Posterior vena cava (tissue), 2 donors: ENCODE results near the gene NR6A1. TPM values are rescaled to one million over a fixed set of nuclear protein-coding genes. Genes with fewer than 3 reads are reported as not detected.

Experiments used
- DNase-seq: peaks from one replicate; pipeline ENCODE4 v3.0.0-alpha.2; 2020; ENCODE audit warnings: low spot score
- intact Hi-C, 2 donors: fragments of 100-400 bp; cut with DNase I; formaldehyde crosslinking; loops; one replicate each; pipeline versions ENCODE4 v1.14.1 to v1.14.2; 2022 to 2023
- long read RNA-seq, 2 donors: library from polyadenylated mRNA; unstranded; transcript quantifications; one replicate each; pipeline ENCODE4 v2.0.0, GENCODE V29; 2020 to 2021
- total RNA-seq, 2 donors: library from RNA; stranded (reverse); fragmentation: NEBNext Ultra II Directional; extraction: Animal tissue kit (Norgen Biotek cat#: 25700); gene quantifications; one replicate each; pipeline ENCODE4 v1.2.1, GENCODE V29; 2021
- donor health status: DM: yes; HTN: yes; CAD: no.
- donor health status: DM: yes; HTN: yes; CAD: no.

NR6A1 gene
- total RNA-seq: under 1 TPM; 0.23 to 0.76 TPM
- long read RNA-seq, donor 1, partial matches to known transcripts: 0 of 1 reads
- long read RNA-seq, donor 1, other reads (novel, unspliced or antisense): 1 of 1 reads
- long read RNA-seq, donor 2: 0 reads

GRCh38 chr9:124771021-124771866 is at the start of gene NR6A1:
TSS of gene NR6A1 (minus strand) at chr9:124771311.
- intact Hi-C loops: loop anchor here in 1 of 2 donors (10.0 kb wide), 1 partner anchor 604 kb away; no protein-coding TSS in a partner anchor
- peak; percentile 99 for DNase-seq

- intact Hi-C loops: loop anchor here in 1 of 2 donors (5.0 kb wide), 1 partner anchor 1304 kb away; no protein-coding TSS in a partner anchor
- DNase-seq: no peak
Measured at GRCh38 chr9:124818431-124819281, 47.5 kb upstream of the NR6A1 start.

DNA sequence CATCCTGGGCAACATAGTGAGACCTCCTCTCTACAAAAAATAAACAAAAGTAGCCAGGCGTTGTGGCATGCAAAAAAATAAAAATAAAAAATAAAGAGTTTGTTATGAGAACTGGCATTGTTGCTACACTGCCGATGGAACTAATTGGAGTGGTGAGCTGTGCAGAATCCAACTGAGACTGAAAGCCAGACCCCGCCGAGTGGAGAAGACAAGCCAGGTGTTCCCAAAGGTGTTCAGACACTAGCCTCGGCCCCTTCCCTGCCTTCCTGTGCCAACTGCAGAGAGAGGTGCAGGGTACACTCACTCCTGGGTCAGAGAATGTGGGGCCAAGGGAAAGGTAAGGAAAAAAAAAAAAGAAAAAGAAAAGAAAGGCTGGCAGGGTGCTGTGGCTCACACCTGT is 44.5 kb upstream of the NR6A1 start:
- intact Hi-C loops: loop anchor here in 1 of 2 donors (5.0 kb wide), 1 partner anchor 1307 kb away; no protein-coding TSS in a partner anchor
- DNase-seq: no peak

- intact Hi-C loops: no loop called here
- DNase-seq: no peak
Measured at GRCh38 chr9:124814164-124814535, 43.0 kb upstream of the NR6A1 start.

DNA sequence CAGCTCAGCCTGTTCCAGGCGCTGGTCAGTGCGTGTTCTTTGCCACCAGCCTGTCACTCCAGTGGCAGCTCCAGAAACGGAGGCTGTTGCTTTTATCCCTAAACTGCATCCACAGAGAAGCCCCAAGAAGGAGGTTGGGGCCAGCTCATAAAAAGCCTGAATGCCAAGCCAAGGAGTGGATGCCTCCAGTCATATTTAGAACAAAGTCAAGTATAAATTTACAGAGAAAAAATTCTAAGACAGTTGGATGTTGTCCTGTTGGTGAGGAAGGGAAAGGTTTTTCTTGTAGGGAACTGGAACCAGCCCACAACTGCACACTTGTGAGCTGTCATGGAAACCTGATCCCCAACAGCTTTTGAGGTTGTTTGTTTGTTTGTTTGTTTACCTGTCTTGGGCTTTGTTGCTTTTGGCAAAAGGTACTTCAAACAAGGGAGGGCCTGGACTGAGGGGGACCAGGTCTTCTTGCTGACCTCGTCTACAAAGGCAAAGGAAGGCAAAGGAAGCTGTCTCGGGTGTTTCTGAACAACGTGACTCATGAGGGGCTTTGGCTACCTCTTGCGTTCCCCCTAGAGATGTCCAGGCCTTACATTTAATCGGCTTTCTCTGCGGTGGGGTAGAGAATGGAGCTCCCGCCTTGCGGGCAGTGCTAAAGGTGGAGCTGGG is 42.5 kb upstream of the NR6A1 start:
- no peak for DNase-seq
- intact Hi-C loops: no loop called here

DNA sequence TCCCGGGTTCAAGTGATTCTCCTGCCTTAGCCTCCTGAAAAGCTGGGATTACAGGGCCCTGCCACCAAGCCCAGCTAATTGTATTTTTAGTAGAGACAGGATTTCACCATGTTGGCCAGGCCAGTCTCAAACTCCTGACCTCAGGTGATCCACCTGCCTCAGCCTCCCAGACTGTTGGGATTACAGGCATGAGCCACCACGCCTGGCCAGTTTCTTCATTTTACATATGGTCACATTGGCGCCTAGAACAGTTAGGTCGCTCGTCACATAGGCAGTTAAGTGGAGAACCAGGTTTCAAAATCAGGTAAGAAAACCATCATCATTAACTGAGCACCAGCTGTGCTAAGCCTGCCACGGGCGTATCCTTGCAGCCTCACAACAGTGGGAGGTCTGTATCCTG is 41.9 kb upstream of the NR6A1 start:
- no peak for DNase-seq
- intact Hi-C loops: no loop called here

DNA sequence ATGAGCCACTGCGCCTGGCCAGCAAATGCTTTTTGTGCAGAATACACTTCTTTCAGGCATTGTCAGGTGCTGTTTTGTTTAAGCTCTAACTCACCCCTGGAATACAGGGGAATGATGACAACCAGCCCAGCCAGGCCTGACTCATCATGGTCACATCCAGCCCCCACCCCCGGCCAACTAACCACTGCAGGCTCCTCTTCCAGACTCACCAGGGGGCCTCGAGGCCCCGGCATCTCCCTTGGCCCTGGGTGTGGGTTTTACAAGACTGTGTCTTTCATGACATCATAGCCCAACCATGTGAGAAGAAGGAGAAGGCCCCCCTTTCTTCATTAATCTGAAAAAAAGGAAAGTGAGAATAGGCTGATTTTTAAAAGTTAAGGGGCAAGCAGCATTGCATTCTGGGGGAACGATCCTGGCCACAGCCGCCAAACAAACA is 41.3 kb upstream of the NR6A1 start:
- intact Hi-C loops: no loop called here
- no peak for DNase-seq

DNA sequence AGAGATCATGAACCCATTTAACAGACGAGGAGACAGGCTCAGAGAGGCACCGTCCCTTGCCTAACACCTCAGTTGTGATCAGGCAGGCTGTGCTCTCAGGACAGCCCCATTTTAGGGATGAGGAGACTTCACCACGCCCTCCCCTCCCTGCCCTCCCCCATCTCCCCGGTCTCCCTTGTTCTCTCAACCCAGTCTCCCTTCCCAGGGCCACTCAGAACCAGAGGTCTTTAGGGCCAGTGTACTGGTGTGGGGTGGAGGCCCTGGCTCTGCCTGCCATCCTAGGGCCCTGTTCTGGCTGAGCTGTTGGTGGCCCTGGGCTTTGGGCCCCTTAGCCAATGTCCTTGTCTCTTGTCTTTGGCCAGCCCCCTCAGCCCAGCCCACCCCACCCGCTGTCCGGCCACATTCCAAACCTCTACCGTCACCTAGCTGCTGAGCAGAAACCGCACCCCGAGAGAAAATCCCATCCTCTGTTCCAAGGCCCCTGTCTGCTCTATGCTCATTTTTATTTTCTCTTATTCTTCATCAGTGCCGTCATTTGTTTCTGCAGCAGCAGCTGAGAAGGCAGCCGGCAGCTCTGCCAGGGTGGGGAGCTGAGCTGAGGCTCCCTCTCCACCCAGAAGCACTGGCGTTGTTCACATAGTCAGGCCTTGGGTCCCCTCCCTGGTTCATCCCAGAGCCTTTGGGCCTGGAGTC is 39.7 kb upstream of the NR6A1 start:
- intact Hi-C loops: no loop called here
- no peak for DNase-seq

DNA sequence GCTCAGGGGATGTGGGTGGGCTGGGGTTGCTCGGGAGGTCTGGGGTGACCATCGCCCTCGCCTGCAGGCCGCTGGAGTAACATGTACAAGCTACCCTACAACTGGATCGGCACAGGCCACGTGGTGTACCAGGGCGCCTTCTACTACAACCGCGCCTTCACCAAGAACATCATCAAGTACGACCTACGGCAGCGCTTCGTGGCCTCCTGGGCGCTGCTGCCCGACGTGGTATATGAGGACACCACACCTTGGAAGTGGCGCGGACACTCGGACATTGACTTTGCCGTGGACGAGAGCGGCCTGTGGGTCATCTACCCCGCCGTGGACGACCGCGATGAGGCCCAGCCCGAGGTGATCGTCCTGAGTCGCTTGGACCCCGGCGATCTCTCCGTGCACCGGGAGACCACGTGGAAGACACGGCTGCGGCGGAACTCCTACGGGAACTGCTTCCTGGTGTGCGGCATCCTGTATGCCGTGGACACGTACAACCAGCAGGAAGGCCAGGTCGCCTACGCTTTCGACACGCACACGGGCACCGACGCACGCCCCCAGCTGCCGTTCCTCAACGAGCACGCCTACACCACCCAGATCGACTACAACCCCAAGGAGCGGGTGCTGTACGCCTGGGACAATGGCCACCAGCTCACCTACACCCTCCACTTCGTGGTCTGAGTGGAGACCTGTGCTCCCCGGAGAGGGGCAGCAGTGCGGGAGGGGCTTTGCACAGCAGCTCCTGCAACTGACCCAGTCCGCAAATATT is 38.8 kb upstream of the NR6A1 start:
- intact Hi-C loops: no loop called here
- DNase-seq: no peak

GRCh38 chr9:124809211-124809610 is 38.1 kb upstream of the NR6A1 start:
- intact Hi-C loops: no loop called here

GRCh38 chr9:124808246-124808956 is 37.3 kb upstream of the NR6A1 start:
- DNase-seq: no peak
- intact Hi-C loops: no loop called here

More at GRCh38 chr9:124809211-124809610, 38.1 kb upstream of the NR6A1 start:
- DNase-seq: no peak

DNA sequence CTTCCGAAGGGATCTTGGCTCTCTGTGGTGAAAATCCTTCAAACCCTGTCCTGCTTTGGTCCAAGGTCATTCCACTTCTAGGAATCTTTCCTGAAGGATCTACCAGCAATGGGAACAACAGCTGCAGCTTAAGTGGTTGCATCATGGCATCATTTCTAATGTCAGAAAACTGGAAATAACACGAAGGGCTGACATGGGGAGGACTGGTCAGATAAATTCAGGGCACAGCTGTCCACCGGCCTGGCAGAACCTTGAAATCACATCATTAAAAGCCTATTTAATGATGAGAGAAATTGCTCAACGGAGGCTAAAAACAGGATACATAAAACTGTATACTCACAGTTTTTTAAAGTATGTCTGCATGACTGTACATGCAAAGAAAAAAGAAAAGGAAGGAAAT is 34.1 kb upstream of the NR6A1 start:
- DNase-seq: no peak
- intact Hi-C loops: no loop called here

DNA sequence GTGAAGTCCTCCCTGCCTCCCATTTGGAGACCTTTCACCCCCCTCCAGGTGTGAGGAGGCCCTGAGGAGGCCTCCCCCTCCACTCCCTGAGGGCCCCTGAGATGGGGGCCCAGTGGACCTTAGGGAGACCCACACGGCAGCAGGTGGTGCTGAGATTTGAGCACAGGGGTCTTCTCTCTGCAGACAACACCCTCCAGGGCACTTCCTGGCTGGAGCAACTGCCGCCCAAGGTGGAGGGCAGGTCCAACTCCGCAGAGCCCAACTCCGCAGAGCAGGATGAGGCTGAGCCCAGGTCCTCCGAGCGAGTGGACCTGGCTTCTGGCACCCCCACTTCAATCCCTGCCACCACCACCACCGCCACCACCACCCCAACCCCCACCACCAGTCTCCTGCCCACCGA is 32.8 kb upstream of the NR6A1 start:
- intact Hi-C loops: no loop called here
- no peak for DNase-seq

DNA sequence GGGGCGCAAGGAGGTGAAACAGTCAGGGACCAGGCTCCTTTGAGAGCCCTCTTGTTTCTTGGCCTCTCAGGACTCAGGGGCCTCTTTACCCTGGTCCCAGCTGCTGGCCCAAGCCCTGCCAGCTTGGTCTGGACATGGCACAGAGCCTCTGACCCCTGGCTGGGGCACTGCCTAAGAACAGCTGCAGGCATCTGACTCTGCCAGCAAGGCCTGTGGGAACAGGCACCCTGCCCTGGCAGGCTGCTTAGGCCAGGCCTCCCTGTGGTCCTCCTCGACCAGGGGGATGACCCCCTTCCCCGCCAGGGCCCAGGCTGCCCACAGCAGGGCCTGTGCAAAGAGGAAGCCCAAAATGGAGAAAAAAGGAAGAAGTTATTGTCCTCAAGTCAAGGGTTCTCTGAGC is 31.3 kb upstream of the NR6A1 start:
- no peak for DNase-seq
- intact Hi-C loops: loop anchor here in 1 of 2 donors (1.0 kb wide), 1 partner anchor 27 kb away; no protein-coding TSS in a partner anchor

DNA sequence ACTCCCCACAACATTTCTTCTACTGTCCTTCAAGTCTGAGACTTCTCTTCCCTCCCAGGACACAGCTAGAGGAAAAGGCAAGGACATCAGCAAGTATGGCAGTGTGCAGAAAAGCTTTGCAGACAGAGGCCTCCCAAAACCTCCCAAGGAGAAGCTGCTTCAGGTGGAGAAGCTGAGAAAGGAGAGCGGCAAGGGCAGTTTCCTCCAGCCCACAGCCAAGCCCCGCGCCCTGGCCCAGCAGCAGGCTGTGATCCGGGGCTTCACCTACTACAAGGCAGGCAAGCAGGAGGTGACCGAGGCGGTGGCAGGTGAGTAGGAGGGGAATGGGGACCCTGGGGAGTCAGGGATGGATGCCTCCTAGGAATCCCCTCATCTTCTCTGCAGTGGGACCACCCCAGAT is 30.2 kb upstream of the NR6A1 start:
- DNase-seq: no peak
- intact Hi-C loops: no loop called here

DNA sequence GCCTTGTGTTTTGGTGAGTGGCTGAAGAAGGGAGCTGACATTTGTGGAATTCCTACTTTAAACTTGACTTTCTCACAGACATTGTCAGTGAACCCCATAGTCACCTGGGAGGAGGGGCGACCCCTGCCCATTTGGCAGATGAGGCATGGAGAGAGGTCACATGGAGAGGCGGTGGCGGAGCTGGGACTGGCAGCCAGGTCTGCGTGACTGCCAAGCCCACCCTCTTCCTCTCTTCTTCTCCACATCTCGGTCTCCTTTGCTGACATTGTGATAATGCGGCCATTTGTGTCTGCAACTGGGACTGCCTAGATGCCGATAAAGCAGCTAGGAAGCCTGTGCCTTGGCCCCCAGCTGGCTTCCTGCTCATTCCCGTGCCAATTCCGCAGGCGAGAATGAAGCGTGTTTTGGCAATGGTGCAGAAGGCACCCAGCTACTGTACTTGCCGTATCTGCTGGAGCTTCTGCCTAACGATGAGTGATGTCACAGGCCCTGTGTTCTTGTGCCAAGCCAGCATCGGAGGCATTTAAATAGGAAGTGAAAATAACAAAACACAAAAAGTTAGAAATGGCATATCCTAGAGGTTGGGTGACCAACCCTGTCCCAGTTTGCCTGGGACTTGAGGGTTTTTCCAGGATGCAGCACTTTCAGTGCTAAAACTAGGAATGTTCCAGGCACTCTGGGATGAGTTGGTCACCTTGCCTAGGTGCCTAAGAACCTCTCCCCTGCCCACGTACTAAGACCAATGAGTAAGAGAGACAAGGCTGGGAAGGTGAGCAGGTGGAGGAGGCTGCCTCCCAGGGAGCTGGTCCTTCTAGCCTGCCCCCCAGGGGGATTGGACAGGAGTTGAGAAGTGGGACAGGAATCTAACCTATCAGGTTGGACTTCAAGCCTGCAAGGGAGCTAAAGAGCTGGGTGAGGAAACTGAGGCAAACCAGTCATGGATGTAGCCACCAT is 29.5 kb upstream of the NR6A1 start:
- intact Hi-C loops: no loop called here
- DNase-seq: no peak
